WTC11 (cell line): ENCODE measurements around the gene PITPNM1. TPM values are rescaled to one million over a fixed set of nuclear protein-coding genes. Genes with fewer than 3 reads are reported as not detected.

Experiments used
- ATAC-seq: fragments of 200-7000 bp; cut with Tn5 transposase; 2 replicates; pipeline ENCODE4 v1.10.0; 2021; ENCODE audit warnings: mild to moderate bottlenecking, moderate library complexity
- CTCF ChIA-PET: fragments of 300-600 bp; sonication (Branson Sonifier 250); formaldehyde crosslinking; loops from one replicate; lab custom pipeline; 2021; ENCODE audit warnings: antibody characterized with exemption; lab: Charles Lee
- POLR2A ChIA-PET: fragments of 350-600 bp; sonication (Branson Sonifier 250); formaldehyde crosslinking; loops from one replicate; lab custom pipeline; 2021; ENCODE audit warnings: antibody characterized with exemption; lab: Charles Lee
- DNase-seq: peaks from one replicate; pipeline ENCODE4 v3.0.0; 2021; ENCODE audit warnings: low spot score
- H3K27ac Mint-ChIP-seq: 2 replicates; pipeline ENCODE4 v1.8.0; 2021; ENCODE audit warnings: mixed read lengths
- H3K27me3 Mint-ChIP-seq: 2 replicates; pipeline ENCODE4 v1.8.0; 2021; ENCODE audit warnings: low read depth, mild to moderate bottlenecking, moderate library complexity, mixed read lengths
- H3K36me3 Mint-ChIP-seq: 2 replicates; pipeline ENCODE4 v1.8.0; 2021; ENCODE audit warnings: mixed read lengths
- H3K4me1 Mint-ChIP-seq: 2 replicates; pipeline ENCODE4 v1.8.0; 2022; ENCODE audit warnings: mixed read lengths
- H3K4me3 Mint-ChIP-seq: 2 replicates; pipeline ENCODE4 v1.8.0; 2021; ENCODE audit warnings: mild to moderate bottlenecking, moderate library complexity, mixed read lengths
- H3K9me3 Mint-ChIP-seq: 2 replicates; pipeline ENCODE4 v1.8.0; 2021; ENCODE audit warnings: mixed read lengths
- CREB1 ChIP-seq: sonication (generic); formaldehyde crosslinking; IDR thresholded peaks from 2 replicates; pipeline ENCODE4 v1.8.0; 2023; ENCODE audit warnings: mild to moderate bottlenecking, missing genetic modification reagents
- NFATC4 ChIP-seq: fragments of 250-450 bp; sonication (Bioruptor Pico); IDR thresholded peaks from 2 replicates; pipeline ENCODE4 v1.9.0; 2021; ENCODE audit warnings: mild to moderate bottlenecking
- SP1 ChIP-seq: sonication (generic); formaldehyde crosslinking; conservative IDR thresholded peaks from 2 replicates; pipeline ENCODE4 v1.8.1; 2022; ENCODE audit warnings: missing genetic modification reagents
- ZNF317 ChIP-seq: sonication (generic); formaldehyde crosslinking; IDR thresholded peaks from 2 replicates; pipeline ENCODE4 v1.8.1; 2023; ENCODE audit warnings: low read depth, mild to moderate bottlenecking, moderate library complexity, missing genetic modification reagents, borderline replicate concordance
- total RNA-seq: library from RNA; stranded (reverse); gene quantifications from 3 replicates; pipeline ENCODE4 v1.2.3, GENCODE V29; 2021
- TF ChIP-seq, protein P1 (sequence below): sonication (generic); formaldehyde crosslinking; IDR thresholded peaks from 2 replicates; pipeline ENCODE4 v1.8.0; 2023; ENCODE audit warnings: missing genetic modification reagents, mild to moderate bottlenecking, borderline replicate concordance
- TF ChIP-seq, protein P2 (sequence below): sonication (generic); formaldehyde crosslinking; IDR thresholded peaks from 2 replicates; pipeline ENCODE4 v1.8.1; 2023; ENCODE audit warnings: mild to moderate bottlenecking, missing genetic modification reagents
- TF ChIP-seq, protein P3 (sequence below): sonication (generic); formaldehyde crosslinking; IDR thresholded peaks from 2 replicates; pipeline ENCODE4 v1.8.1; 2023; ENCODE audit warnings: mild to moderate bottlenecking, missing genetic modification reagents, borderline replicate concordance
- TF ChIP-seq, protein P4 (sequence below): sonication (generic); formaldehyde crosslinking; IDR thresholded peaks from 2 replicates; pipeline ENCODE4 v1.8.0; 2022; ENCODE audit warnings: mild to moderate bottlenecking, missing genetic modification reagents
- TF ChIP-seq, protein P5 (sequence below): fragments of 250-450 bp; sonication (Bioruptor Pico); IDR thresholded peaks from 2 replicates; pipeline ENCODE4 v1.9.0; 2021; ENCODE audit warnings: mild to moderate bottlenecking, borderline replicate concordance
- TF ChIP-seq, protein P6 (sequence below): fragments of 250-450 bp; sonication (Bioruptor Pico); IDR thresholded peaks from 2 replicates; pipeline ENCODE4 v1.9.0; 2021; ENCODE audit warnings: mild to moderate bottlenecking
- TF ChIP-seq, protein P7 (sequence below): sonication (generic); formaldehyde crosslinking; IDR thresholded peaks from 2 replicates; pipeline ENCODE4 v1.8.0; 2023; ENCODE audit warnings: mild to moderate bottlenecking, missing genetic modification reagents
- TF ChIP-seq, protein P8 (sequence below): sonication (generic); formaldehyde crosslinking; IDR thresholded peaks from 2 replicates; pipeline ENCODE4 v1.8.1; 2022; ENCODE audit warnings: low read depth, missing genetic modification reagents, borderline replicate concordance

Gene PITPNM1
- total RNA-seq, 1 experiment from 2014 or later = 55.4 TPM

DNA sequence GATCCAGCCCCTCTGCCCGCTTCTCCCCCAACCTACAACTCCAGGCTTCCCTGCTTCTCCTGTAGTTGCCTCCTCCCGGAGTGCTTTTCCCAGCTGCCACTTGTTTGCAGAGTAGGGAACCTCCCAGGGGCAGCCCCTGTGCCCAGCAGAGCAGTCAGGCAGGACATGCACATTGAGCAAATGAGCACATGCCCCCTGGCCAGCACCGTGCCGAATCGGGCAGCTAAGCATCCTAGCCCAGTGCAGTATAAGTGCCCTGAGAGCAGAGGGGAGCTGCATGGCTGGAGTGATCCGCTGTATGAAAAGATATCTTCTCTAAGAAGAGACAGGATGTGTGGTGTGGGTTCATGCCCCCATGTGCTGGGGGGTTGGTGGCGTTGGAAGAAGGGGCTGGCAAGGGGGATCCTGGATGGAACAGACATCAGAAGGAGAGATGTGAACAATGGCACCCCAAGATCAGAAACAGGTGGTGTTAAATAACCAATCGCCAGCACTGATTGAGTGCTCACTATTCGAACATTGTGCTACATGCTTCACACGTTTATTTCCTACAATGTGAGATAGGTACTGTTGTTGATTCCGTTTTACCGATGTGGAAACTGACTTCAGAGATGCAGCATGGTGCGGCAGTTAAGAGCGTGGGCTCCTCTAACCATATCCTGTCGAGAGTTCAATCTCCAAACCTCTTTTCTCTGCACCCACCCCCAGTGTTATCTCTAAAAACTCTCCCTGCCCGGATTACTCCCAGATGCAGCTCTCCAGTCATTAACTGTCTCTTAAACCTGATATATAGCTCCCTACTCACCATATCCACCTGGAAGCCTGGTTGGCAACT is 21.1 kb downstream of the PITPNM1 start:
- ATAC-seq = no peak
- peak overlapping the region; percentile 75 for H3K4me3 Mint-ChIP-seq
- ChIA-PET CTCF (interaction anchor here (1.4 kb wide), 1 partner anchor 83 kb away, joined by 14 read pairs; the partner anchor contains the start of gene PPP1CA), POLR2A (interaction anchor here (0.7 kb wide), 1 partner anchor 46 kb away, joined by 3 read pairs; the partner anchor contains the start of gene PTPRCAP)
- peaks cover 19% of the 10 kb centered on the region for H3K4me1 Mint-ChIP-seq
- no peak for DNase-seq
- H3K36me3 Mint-ChIP-seq = peaks cover 7% of the 10 kb centered on the region; the same call in 1 of the 2 replicates
- peaks cover 42% of the 10 kb centered on the region for H3K27me3 Mint-ChIP-seq
- no peak overlapping the region for H3K27ac Mint-ChIP-seq
- no peaks in the 10 kb centered on the region for H3K9me3 Mint-ChIP-seq
- TF ChIP-seq, protein P1, sequence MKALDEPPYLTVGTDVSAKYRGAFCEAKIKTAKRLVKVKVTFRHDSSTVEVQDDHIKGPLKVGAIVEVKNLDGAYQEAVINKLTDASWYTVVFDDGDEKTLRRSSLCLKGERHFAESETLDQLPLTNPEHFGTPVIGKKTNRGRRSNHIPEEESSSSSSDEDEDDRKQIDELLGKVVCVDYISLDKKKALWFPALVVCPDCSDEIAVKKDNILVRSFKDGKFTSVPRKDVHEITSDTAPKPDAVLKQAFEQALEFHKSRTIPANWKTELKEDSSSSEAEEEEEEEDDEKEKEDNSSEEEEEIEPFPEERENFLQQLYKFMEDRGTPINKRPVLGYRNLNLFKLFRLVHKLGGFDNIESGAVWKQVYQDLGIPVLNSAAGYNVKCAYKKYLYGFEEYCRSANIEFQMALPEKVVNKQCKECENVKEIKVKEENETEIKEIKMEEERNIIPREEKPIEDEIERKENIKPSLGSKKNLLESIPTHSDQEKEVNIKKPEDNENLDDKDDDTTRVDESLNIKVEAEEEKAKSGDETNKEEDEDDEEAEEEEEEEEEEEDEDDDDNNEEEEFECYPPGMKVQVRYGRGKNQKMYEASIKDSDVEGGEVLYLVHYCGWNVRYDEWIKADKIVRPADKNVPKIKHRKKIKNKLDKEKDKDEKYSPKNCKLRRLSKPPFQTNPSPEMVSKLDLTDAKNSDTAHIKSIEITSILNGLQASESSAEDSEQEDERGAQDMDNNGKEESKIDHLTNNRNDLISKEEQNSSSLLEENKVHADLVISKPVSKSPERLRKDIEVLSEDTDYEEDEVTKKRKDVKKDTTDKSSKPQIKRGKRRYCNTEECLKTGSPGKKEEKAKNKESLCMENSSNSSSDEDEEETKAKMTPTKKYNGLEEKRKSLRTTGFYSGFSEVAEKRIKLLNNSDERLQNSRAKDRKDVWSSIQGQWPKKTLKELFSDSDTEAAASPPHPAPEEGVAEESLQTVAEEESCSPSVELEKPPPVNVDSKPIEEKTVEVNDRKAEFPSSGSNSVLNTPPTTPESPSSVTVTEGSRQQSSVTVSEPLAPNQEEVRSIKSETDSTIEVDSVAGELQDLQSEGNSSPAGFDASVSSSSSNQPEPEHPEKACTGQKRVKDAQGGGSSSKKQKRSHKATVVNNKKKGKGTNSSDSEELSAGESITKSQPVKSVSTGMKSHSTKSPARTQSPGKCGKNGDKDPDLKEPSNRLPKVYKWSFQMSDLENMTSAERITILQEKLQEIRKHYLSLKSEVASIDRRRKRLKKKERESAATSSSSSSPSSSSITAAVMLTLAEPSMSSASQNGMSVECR (CRISPR knock-in tag) = no peak
- no peak for TF ChIP-seq SP1 (CRISPR knock-in tag)
- TF ChIP-seq, protein P2, sequence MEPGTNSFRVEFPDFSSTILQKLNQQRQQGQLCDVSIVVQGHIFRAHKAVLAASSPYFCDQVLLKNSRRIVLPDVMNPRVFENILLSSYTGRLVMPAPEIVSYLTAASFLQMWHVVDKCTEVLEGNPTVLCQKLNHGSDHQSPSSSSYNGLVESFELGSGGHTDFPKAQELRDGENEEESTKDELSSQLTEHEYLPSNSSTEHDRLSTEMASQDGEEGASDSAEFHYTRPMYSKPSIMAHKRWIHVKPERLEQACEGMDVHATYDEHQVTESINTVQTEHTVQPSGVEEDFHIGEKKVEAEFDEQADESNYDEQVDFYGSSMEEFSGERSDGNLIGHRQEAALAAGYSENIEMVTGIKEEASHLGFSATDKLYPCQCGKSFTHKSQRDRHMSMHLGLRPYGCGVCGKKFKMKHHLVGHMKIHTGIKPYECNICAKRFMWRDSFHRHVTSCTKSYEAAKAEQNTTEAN (CRISPR knock-in tag) = no peak
- TF ChIP-seq, protein P3, sequence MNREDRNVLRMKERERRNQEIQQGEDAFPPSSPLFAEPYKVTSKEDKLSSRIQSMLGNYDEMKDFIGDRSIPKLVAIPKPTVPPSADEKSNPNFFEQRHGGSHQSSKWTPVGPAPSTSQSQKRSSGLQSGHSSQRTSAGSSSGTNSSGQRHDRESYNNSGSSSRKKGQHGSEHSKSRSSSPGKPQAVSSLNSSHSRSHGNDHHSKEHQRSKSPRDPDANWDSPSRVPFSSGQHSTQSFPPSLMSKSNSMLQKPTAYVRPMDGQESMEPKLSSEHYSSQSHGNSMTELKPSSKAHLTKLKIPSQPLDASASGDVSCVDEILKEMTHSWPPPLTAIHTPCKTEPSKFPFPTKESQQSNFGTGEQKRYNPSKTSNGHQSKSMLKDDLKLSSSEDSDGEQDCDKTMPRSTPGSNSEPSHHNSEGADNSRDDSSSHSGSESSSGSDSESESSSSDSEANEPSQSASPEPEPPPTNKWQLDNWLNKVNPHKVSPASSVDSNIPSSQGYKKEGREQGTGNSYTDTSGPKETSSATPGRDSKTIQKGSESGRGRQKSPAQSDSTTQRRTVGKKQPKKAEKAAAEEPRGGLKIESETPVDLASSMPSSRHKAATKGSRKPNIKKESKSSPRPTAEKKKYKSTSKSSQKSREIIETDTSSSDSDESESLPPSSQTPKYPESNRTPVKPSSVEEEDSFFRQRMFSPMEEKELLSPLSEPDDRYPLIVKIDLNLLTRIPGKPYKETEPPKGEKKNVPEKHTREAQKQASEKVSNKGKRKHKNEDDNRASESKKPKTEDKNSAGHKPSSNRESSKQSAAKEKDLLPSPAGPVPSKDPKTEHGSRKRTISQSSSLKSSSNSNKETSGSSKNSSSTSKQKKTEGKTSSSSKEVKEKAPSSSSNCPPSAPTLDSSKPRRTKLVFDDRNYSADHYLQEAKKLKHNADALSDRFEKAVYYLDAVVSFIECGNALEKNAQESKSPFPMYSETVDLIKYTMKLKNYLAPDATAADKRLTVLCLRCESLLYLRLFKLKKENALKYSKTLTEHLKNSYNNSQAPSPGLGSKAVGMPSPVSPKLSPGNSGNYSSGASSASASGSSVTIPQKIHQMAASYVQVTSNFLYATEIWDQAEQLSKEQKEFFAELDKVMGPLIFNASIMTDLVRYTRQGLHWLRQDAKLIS = no peak
- no peak for TF ChIP-seq NFATC4
- no peak for TF ChIP-seq ZNF317 (CRISPR knock-in tag)
- TF ChIP-seq, protein P4, sequence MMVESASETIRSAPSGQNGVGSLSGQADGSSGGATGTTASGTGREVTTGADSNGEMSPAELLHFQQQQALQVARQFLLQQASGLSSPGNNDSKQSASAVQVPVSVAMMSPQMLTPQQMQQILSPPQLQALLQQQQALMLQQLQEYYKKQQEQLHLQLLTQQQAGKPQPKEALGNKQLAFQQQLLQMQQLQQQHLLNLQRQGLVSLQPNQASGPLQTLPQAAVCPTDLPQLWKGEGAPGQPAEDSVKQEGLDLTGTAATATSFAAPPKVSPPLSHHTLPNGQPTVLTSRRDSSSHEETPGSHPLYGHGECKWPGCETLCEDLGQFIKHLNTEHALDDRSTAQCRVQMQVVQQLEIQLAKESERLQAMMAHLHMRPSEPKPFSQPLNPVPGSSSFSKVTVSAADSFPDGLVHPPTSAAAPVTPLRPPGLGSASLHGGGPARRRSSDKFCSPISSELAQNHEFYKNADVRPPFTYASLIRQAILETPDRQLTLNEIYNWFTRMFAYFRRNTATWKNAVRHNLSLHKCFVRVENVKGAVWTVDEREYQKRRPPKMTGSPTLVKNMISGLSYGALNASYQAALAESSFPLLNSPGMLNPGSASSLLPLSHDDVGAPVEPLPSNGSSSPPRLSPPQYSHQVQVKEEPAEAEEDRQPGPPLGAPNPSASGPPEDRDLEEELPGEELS (CRISPR knock-in tag) = no peak
- TF ChIP-seq, protein P5, sequence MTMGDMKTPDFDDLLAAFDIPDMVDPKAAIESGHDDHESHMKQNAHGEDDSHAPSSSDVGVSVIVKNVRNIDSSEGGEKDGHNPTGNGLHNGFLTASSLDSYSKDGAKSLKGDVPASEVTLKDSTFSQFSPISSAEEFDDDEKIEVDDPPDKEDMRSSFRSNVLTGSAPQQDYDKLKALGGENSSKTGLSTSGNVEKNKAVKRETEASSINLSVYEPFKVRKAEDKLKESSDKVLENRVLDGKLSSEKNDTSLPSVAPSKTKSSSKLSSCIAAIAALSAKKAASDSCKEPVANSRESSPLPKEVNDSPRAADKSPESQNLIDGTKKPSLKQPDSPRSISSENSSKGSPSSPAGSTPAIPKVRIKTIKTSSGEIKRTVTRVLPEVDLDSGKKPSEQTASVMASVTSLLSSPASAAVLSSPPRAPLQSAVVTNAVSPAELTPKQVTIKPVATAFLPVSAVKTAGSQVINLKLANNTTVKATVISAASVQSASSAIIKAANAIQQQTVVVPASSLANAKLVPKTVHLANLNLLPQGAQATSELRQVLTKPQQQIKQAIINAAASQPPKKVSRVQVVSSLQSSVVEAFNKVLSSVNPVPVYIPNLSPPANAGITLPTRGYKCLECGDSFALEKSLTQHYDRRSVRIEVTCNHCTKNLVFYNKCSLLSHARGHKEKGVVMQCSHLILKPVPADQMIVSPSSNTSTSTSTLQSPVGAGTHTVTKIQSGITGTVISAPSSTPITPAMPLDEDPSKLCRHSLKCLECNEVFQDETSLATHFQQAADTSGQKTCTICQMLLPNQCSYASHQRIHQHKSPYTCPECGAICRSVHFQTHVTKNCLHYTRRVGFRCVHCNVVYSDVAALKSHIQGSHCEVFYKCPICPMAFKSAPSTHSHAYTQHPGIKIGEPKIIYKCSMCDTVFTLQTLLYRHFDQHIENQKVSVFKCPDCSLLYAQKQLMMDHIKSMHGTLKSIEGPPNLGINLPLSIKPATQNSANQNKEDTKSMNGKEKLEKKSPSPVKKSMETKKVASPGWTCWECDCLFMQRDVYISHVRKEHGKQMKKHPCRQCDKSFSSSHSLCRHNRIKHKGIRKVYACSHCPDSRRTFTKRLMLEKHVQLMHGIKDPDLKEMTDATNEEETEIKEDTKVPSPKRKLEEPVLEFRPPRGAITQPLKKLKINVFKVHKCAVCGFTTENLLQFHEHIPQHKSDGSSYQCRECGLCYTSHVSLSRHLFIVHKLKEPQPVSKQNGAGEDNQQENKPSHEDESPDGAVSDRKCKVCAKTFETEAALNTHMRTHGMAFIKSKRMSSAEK (CRISPR knock-in tag) = no peak
- no peak for TF ChIP-seq CREB1 (CRISPR knock-in tag)
- TF ChIP-seq, protein P6, sequence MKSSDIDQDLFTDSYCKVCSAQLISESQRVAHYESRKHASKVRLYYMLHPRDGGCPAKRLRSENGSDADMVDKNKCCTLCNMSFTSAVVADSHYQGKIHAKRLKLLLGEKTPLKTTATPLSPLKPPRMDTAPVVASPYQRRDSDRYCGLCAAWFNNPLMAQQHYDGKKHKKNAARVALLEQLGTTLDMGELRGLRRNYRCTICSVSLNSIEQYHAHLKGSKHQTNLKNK (CRISPR knock-in tag) = no peak
- TF ChIP-seq, protein P7, sequence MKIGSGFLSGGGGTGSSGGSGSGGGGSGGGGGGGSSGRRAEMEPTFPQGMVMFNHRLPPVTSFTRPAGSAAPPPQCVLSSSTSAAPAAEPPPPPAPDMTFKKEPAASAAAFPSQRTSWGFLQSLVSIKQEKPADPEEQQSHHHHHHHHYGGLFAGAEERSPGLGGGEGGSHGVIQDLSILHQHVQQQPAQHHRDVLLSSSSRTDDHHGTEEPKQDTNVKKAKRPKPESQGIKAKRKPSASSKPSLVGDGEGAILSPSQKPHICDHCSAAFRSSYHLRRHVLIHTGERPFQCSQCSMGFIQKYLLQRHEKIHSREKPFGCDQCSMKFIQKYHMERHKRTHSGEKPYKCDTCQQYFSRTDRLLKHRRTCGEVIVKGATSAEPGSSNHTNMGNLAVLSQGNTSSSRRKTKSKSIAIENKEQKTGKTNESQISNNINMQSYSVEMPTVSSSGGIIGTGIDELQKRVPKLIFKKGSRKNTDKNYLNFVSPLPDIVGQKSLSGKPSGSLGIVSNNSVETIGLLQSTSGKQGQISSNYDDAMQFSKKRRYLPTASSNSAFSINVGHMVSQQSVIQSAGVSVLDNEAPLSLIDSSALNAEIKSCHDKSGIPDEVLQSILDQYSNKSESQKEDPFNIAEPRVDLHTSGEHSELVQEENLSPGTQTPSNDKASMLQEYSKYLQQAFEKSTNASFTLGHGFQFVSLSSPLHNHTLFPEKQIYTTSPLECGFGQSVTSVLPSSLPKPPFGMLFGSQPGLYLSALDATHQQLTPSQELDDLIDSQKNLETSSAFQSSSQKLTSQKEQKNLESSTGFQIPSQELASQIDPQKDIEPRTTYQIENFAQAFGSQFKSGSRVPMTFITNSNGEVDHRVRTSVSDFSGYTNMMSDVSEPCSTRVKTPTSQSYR (CRISPR knock-in tag) = no peak
- TF ChIP-seq, protein P8, sequence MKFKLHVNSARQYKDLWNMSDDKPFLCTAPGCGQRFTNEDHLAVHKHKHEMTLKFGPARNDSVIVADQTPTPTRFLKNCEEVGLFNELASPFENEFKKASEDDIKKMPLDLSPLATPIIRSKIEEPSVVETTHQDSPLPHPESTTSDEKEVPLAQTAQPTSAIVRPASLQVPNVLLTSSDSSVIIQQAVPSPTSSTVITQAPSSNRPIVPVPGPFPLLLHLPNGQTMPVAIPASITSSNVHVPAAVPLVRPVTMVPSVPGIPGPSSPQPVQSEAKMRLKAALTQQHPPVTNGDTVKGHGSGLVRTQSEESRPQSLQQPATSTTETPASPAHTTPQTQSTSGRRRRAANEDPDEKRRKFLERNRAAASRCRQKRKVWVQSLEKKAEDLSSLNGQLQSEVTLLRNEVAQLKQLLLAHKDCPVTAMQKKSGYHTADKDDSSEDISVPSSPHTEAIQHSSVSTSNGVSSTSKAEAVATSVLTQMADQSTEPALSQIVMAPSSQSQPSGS (CRISPR knock-in tag) = no peak
